ENCODE measurements around the gene HYOU1.
"Not testable (repeated sequence)": the region's sequence is repeated elsewhere in the genome, so short reads cannot be mapped to it uniquely, and the experiment has no call there.

HYOU1 gene

GRCh38 chr11:119057000-119057769 is at the start of gene HYOU1:
Gene HYOU1, minus strand, starts transcription at chr11:119057205. Its CDS starts 1,045 bp downstream, at chr11:119056160.
- DNase-seq (ENCODE audit: low read depth) = peak; percentile 89

- DNase-seq (ENCODE audit: low read depth) = no peak
Observed at GRCh38 chr11:119103793-119104192, 46.8 kb upstream of the HYOU1 start.

- not testable (repeated sequence) for DNase-seq (ENCODE audit: low read depth)
Observed at GRCh38 chr11:119103161-119103664, 46.2 kb upstream of the HYOU1 start.

GRCh38 chr11:119101759-119102423 is 44.9 kb upstream of the HYOU1 start, which contains the start of gene DPAGT1:
Gene DPAGT1, minus strand, starts transcription at chr11:119101853. Its CDS starts 198 bp downstream, at chr11:119101655.
- peak; percentile 92 for DNase-seq (ENCODE audit: low read depth)

GRCh38 chr11:119100994-119101758 is 44.2 kb upstream of the HYOU1 start:
- DNase-seq (ENCODE audit: low read depth) = no peak

GRCh38 chr11:119100246-119100970 is 43.4 kb upstream of the HYOU1 start:
- DNase-seq (ENCODE audit: low read depth) = no peak

- DNase-seq (ENCODE audit: low read depth) = no peak
Observed at GRCh38 chr11:119099711-119100110, 42.7 kb upstream of the HYOU1 start.

GRCh38 chr11:119095066-119095880 is 38.3 kb upstream of the HYOU1 start:
- peak; percentile 99 for DNase-seq (ENCODE audit: low read depth)

GRCh38 chr11:119094816-119095065 is 37.7 kb upstream of the HYOU1 start:
- peak; percentile 64 for DNase-seq (ENCODE audit: low read depth)

- DNase-seq (ENCODE audit: low read depth) = no peak
Observed at GRCh38 chr11:119093942-119094815, 37.2 kb upstream of the HYOU1 start.

- DNase-seq (ENCODE audit: low read depth) = no peak
Observed at GRCh38 chr11:119092880-119093842, 36.2 kb upstream of the HYOU1 start.

GRCh38 chr11:119091966-119092879 is 35.2 kb upstream of the HYOU1 start:
- no peak for DNase-seq (ENCODE audit: low read depth)

- DNase-seq (ENCODE audit: low read depth) = no peak
Observed at GRCh38 chr11:119091178-119091577, 34.2 kb upstream of the HYOU1 start.

- no peak for DNase-seq (ENCODE audit: low read depth)
Observed at GRCh38 chr11:119089319-119089718, 32.3 kb upstream of the HYOU1 start.

- DNase-seq (ENCODE audit: low read depth) = no peak
Observed at GRCh38 chr11:119088406-119088805, 31.4 kb upstream of the HYOU1 start.

- no peak for DNase-seq (ENCODE audit: low read depth)
Observed at GRCh38 chr11:119087747-119088241, 30.8 kb upstream of the HYOU1 start.

- no peak for DNase-seq (ENCODE audit: low read depth)
Observed at GRCh38 chr11:119087123-119087522, 30.1 kb upstream of the HYOU1 start.

- DNase-seq (ENCODE audit: low read depth) = no peak
Observed at GRCh38 chr11:119085437-119085847, 28.4 kb upstream of the HYOU1 start.
